ENCODE data around the gene SOS1.

DNA sequence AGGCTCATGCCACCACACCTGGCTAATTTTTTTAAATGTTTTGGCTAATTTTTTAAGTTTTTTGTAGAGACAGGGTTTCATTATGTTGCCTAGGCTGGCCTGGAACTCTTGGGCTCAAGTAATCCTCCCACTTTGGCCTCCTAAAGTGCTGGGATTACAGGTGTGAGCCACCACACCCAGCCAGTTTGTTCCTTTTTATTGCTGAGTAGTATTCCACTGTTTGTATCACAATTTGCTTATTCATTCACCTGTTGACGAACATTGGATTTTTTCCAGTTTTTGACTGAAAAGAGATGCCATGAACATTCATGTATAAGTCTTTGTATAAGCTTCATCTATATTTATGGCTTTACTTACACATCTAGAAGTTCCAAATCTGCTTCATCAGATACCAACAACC, 5.3 kb downstream of the SOS1 start:
- TF ChIP-seq, protein P1, sequence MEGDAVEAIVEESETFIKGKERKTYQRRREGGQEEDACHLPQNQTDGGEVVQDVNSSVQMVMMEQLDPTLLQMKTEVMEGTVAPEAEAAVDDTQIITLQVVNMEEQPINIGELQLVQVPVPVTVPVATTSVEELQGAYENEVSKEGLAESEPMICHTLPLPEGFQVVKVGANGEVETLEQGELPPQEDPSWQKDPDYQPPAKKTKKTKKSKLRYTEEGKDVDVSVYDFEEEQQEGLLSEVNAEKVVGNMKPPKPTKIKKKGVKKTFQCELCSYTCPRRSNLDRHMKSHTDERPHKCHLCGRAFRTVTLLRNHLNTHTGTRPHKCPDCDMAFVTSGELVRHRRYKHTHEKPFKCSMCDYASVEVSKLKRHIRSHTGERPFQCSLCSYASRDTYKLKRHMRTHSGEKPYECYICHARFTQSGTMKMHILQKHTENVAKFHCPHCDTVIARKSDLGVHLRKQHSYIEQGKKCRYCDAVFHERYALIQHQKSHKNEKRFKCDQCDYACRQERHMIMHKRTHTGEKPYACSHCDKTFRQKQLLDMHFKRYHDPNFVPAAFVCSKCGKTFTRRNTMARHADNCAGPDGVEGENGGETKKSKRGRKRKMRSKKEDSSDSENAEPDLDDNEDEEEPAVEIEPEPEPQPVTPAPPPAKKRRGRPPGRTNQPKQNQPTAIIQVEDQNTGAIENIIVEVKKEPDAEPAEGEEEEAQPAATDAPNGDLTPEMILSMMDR (IDR thresholded peaks at IDR 0.05), result no peak
- TF ChIP-seq POLR2A (IDR thresholded peaks at IDR 0.05), result no peak
